NK-92 (cell line): ENCODE results near the gene KRT79.
"Not testable (repeated sequence)": the region's sequence is repeated elsewhere in the genome, so short reads cannot be mapped to it uniquely, and the experiment has no call there.

Experiments used
- DNase-seq: peaks from one replicate; lab custom pipeline; 2025; ENCODE audit not compliant: unreplicated experiment; lab: John Stamatoyannopoulos, UW

The KRT79 gene

GRCh38 chr12:52861511-52861910 lies 27.4 kb upstream of the KRT79 start:
- DNase-seq, result no peak

- no peak for DNase-seq
These were observed 26.2 kb upstream of the KRT79 start for GRCh38 chr12:52860102-52860823.

- no peak for DNase-seq
These were observed 23.4 kb upstream of the KRT79 start for GRCh38 chr12:52857500-52857899.

DNA sequence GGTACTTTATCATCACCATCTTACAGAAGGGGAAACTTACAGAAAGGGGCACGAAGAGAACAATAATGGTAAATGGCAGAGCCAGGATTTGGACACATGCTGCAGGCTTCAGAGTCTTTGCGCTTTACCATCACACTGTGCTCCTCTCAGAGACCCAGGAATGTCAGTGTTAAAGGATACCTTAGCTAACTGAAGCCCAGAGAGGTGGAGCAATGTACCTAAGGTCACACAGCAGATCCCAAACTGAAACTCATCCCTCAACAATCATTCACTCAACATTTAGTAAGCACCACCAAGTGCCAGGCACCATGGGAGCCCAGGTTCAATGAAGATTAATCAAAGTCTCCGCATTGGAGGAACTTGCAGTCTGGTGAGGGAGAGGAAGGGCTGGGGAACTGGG lies 22.7 kb upstream of the KRT79 start:
- no peak for DNase-seq

GRCh38 chr12:52856077-52856476 lies 22.0 kb upstream of the KRT79 start:
- not testable (repeated sequence) for DNase-seq

DNA sequence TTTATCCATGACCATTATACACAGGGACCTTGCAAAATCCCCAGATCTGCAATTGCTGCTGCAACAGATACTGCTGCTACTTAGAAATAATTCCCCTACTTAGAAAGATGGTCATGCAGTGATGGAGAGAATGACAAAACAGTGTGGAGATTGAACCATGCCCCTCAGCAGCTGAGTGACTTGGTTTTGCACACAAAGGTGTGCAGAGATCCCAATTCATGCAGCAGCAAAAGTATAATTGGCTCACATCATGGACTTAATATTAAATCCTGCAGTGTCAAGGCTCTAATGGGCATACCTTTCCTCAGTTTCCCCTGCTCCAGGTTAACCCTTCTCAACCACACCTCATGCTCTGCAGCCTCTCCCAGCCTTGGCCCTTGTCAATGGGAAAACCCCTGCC lies 17.7 kb upstream of the KRT79 start:
- DNase-seq, result no peak

DNA sequence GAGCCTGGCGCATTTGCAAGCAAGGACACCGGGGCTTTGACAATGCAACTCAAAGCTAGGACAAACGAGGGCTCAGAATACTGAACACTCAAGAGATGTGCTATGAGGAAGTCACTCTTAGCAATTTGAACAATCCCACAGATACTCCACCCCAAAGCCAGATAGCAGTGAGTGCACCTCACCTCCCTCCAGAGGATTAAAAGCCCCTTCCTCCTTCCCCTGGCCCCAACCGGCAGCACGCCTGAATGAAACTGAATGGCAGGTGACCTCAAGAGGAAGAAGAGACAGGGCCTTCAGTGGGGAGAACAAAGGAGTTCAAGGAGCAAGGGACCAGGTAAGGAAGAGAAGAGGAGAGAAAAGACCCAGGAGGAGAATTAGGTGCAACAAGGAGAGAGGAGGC lies 16.6 kb upstream of the KRT79 start:
- no peak for DNase-seq

GRCh38 chr12:52849511-52849910 lies 15.4 kb upstream of the KRT79 start:
- no peak for DNase-seq

DNA sequence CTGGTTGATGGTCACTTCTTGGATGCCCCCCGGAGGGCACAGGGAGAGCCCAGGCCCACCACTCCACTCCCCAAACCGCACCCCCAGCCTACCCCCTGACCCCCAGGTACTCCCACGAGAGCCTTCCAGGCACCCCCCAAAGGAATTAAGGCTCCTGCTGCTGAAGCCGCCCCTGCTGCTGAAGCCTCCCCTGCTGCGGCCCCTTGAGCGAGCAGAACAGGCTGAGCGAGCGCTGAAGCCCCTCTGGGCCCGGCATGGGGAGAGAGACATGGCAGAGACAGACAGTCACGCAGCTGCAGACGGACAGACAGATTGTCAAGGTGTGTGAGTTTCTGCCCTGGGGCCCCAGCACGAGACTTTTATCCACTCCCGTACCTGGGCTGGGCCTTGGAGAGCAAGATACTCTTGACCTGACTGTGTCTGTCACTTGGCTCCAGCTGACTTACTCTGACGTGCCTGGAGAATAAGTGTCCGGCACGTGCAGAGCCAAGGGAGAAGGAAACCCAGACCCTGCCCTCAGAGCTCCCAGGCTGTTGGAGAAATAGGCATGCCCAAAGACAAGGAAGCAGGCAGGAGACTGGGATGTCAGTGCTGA lies 14.6 kb upstream of the KRT79 start, which contains the start of gene KRT78:
Gene KRT78 (minus strand): TSS at position 334 of the 595 bp plus-strand sequence. CDS start 64 bp downstream, at position 270.
- no peak for DNase-seq

GRCh38 chr12:52847335-52848102 lies 13.4 kb upstream of the KRT79 start:
- DNase-seq, result no peak

GRCh38 chr12:52846356-52846970 lies 12.4 kb upstream of the KRT79 start:
- DNase-seq, result no peak

- DNase-seq, result no peak
These were observed 11.8 kb upstream of the KRT79 start for GRCh38 chr12:52845946-52846345.

DNA sequence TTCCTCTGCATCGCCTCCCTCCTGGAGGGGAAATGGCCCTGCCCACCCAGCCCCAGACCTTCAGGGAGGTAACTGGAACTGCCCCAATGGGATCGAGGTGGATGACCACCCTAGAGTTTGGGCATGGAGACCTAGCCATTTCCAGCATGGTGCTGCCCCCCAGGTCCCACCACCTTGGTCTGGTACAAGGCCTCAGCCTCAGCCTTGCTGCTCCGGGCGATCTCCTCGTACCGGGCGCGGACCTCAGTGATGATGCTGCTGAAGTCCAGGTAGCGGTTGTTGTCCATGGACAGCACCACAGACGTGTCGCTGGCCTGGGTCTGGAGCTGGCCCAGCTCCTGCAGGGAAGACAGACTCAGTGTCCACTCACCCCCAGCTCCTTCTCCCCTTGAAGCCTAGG lies 10.3 kb upstream of the KRT79 start:
- DNase-seq, result no peak

GRCh38 chr12:52839436-52840105 lies 5.5 kb upstream of the KRT79 start:
- no peak for DNase-seq

- no peak for DNase-seq
These were observed 4.7 kb upstream of the KRT79 start for GRCh38 chr12:52838609-52839435.

DNA sequence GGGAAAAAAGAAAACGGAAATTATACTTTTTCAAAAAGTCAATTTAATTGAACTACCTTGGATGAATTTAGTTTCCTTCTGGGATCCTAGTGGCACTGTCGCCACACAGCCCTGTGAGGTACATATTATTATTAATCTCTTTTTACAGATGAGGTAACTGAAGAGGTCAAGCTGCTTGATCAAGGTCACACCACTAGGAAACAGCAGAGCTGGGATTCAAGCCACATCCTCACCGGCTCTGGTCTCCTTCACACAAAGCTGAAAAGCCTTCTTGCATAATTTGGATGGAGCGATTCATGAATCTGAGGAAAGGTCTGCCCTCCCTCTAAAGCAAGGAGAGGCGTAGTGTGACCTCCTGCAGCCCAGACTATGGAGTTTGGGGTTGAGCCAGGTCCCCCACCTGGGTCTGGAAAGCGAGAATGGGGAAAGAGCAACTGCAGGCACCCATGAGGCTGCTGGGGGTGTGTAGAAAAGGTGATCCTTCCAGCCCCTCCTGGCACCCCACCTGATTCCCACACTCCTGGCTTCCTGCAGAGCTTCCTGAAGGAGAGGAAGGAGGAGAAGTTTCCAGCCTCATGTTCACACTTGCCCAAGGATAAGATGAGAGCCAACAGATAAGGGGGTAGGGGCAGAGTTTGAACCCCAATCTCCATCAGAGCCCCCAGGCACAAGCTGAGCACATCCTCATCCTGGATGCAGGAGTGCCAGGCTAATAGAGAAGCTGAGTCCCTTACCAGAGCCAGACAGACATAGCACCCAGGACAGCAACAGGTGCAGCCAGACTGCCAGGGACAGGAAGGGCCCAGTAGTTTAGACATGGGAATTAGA lies 3.9 kb upstream of the KRT79 start:
- no peak for DNase-seq

- no peak for DNase-seq
These were observed 3.3 kb upstream of the KRT79 start for GRCh38 chr12:52837413-52837741.

DNA sequence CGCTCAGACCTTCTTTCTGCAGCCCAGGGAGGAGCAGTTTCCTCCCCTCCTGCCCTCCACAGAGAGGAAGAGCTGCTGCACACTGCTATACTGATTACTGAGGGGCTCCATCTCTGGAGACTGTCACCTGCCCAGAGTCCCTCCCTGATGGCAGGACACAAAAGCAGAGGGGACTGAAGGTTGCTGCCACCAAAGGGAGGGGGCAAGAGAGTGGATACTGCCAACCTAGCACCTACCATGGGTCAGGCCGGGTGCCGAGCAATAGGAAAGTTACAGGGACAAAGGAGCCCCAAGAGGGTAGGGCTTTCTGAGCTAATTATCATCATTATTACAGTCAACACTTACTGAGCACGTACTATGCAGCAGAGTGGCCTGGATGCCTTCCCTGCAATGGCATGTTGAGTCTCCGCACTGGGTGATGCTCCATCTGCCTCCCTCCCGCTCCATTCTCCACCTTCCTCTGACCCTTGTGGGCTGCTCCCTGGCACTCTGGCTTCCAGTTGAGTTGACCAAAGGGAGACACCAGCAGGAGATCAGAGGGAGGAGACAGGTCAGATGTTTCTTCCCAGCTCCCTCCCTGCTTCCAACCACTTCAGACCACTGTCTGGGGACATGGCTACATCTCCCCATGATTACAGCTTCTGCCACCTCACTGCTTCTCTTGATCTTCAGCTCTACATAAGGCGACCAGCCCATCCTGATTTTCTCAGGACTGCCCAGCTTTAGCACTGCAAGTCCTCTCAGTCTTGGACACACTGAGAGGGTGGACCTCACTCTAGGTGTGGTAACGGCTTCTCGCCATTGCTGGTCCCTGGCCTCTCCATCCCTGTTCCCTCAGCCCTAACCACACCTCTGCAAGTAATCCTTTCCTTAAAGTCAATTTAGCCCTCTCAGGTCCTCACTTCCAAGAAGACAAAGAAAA lies 2.6 kb upstream of the KRT79 start:
- DNase-seq, result no peak
